Osteocyte (in vitro differentiated cells): ENCODE data around the gene TMEM239. TPM values are rescaled to one million over a fixed set of nuclear protein-coding genes. Genes with fewer than 3 reads are reported as not detected.

Experiments
- DNase-seq: peaks from one replicate; pipeline ENCODE4 v3.0.0; 2021; ENCODE audit warnings: mixed read lengths; ENCODE audit not compliant: unreplicated experiment; ENCODE audit errors: extremely low spot score
- H3K27ac Mint-ChIP-seq: one replicate; pipeline ENCODE4 v1.8.0; 2021; ENCODE audit warnings: mild to moderate bottlenecking, mixed read lengths; ENCODE audit not compliant: unreplicated experiment
- H3K27me3 Mint-ChIP-seq: one replicate; pipeline ENCODE4 v1.8.0; 2021; ENCODE audit warnings: mixed read lengths; ENCODE audit not compliant: unreplicated experiment
- H3K36me3 Mint-ChIP-seq: one replicate; pipeline ENCODE4 v1.8.0; 2021; ENCODE audit warnings: mixed read lengths; ENCODE audit not compliant: unreplicated experiment
- H3K4me1 Mint-ChIP-seq: one replicate; pipeline ENCODE4 v1.8.0; 2021; ENCODE audit warnings: mixed read lengths; ENCODE audit not compliant: unreplicated experiment
- H3K4me3 Mint-ChIP-seq: one replicate; pipeline ENCODE4 v1.8.0; 2021; ENCODE audit warnings: mild to moderate bottlenecking, moderate library complexity, mixed read lengths; ENCODE audit not compliant: unreplicated experiment
- H3K9me3 Mint-ChIP-seq: one replicate; pipeline ENCODE4 v1.8.0; 2021; ENCODE audit warnings: mixed read lengths; ENCODE audit not compliant: unreplicated experiment
- CTCF ChIP-seq: fragments of 200-600 bp; sonication (generic); IDR thresholded peaks from 2 replicates; pipeline ENCODE4 v1.5.0; 2021; ENCODE audit warnings: antibody characterized with exemption, mild to moderate bottlenecking, moderate library complexity
- total RNA-seq: library from RNA; stranded (reverse); gene quantifications from 2 replicates; pipeline ENCODE4 v1.2.1, GENCODE V29; 2021

The TMEM239 gene
- total RNA-seq, 1 donor from 2014 or later, result not detected

GRCh38 chr20:2840967-2841531, 24.9 kb downstream of the TMEM239 start:
- no peak for DNase-seq
- Mint-ChIP-seq H3K36me3 (peaks cover 16% of the 10 kb centered on the region), H3K27me3 (no peaks in the 10 kb centered on the region), H3K27ac (peak overlapping the region; percentile 72), H3K9me3 (no peaks in the 10 kb centered on the region), H3K4me3 (peak overlapping the region; percentile 85), H3K4me1 (peaks cover 16% of the 10 kb centered on the region)
- no peak for TF ChIP-seq CTCF

- Mint-ChIP-seq H3K36me3 (peaks cover 6% of the 10 kb centered on the region), H3K4me1 (peaks cover 6% of the 10 kb centered on the region), H3K27me3 (no peaks in the 10 kb centered on the region), H3K4me3 (no peak overlapping the region), H3K9me3 (no peaks in the 10 kb centered on the region), H3K27ac (no peak overlapping the region)
- TF ChIP-seq CTCF, result no peak
- peak; percentile 2 for DNase-seq
These were observed 29.4 kb downstream of the TMEM239 start for GRCh38 chr20:2845607-2846006.

- TF ChIP-seq CTCF, result no peak
- no peak overlapping the region for H3K27ac Mint-ChIP-seq
- no peak for DNase-seq
- no peak overlapping the region for H3K4me3 Mint-ChIP-seq
- peaks cover 2% of the 10 kb centered on the region for H3K4me1 Mint-ChIP-seq
- no peaks in the 10 kb centered on the region for H3K27me3 Mint-ChIP-seq
- no peaks in the 10 kb centered on the region for H3K9me3 Mint-ChIP-seq
- H3K36me3 Mint-ChIP-seq, result peaks cover 6% of the 10 kb centered on the region
These were observed 30.5 kb downstream of the TMEM239 start for GRCh38 chr20:2846698-2847097.

GRCh38 chr20:2847802-2848201, 31.6 kb downstream of the TMEM239 start:
- Mint-ChIP-seq H3K9me3 (no peaks in the 10 kb centered on the region), H3K27ac (no peak overlapping the region), H3K36me3 (peaks cover 6% of the 10 kb centered on the region), H3K27me3 (no peaks in the 10 kb centered on the region), H3K4me1 (peaks cover 3% of the 10 kb centered on the region), H3K4me3 (no peak overlapping the region)
- peak; percentile 51 for DNase-seq
- no peak for TF ChIP-seq CTCF

GRCh38 chr20:2849529-2849928, 33.4 kb downstream of the TMEM239 start:
- Mint-ChIP-seq H3K36me3 (peaks cover 8% of the 10 kb centered on the region), H3K9me3 (no peaks in the 10 kb centered on the region), H3K4me1 (peaks cover 3% of the 10 kb centered on the region), H3K4me3 (no peak overlapping the region), H3K27ac (no peak overlapping the region), H3K27me3 (no peaks in the 10 kb centered on the region)
- TF ChIP-seq CTCF, result no peak
- no peak for DNase-seq
